C4-2B (cell line): ENCODE measurements around the gene SLC27A1.
"Not testable (repeated sequence)": the region's sequence is repeated elsewhere in the genome, so short reads cannot be mapped to it uniquely, and the experiment has no call there.

Experiments
- H3K27ac ChIP-seq: fragments of 450-650 bp; 2 replicates; pipeline ENCODE4 v1.5.1; 2017
- CTCF ChIP-seq: fragments of 450-650 bp; conservative IDR thresholded peaks from 2 replicates; pipeline ENCODE4 v1.5.1; 2017; ENCODE audit warnings: mild to moderate bottlenecking
- ZFX ChIP-seq: fragments of 450-650 bp; IDR thresholded peaks from 2 replicates; pipeline ENCODE4 v1.6.1; 2017

The SLC27A1 gene

GRCh38 chr19:17505223-17505622 lies 34.9 kb downstream of the SLC27A1 start:
- no peak overlapping the region for H3K27ac ChIP-seq
- TF ChIP-seq CTCF (no peak), ZFX (no peak)

GRCh38 chr19:17506745-17507144 lies 36.4 kb downstream of the SLC27A1 start:
- TF ChIP-seq ZFX: no peak
- no peak for TF ChIP-seq CTCF
- H3K27ac ChIP-seq: no peak overlapping the region

GRCh38 chr19:17508558-17508933 lies 38.2 kb downstream of the SLC27A1 start:
- H3K27ac ChIP-seq: not testable (repeated sequence)

GRCh38 chr19:17510220-17510993 lies 40.1 kb downstream of the SLC27A1 start:
- TF ChIP-seq ZFX: no peak
- TF ChIP-seq CTCF: no peak
- H3K27ac ChIP-seq: peak overlapping the region; percentile 98

GRCh38 chr19:17511724-17512573 lies 41.6 kb downstream of the SLC27A1 start:
- H3K27ac ChIP-seq: peak overlapping the region; percentile 98
- TF ChIP-seq ZFX (peak; percentile 95), CTCF (no peak)

GRCh38 chr19:17512574-17512939 lies 42.2 kb downstream of the SLC27A1 start:
- H3K27ac ChIP-seq: peak overlapping the region; percentile 98
- TF ChIP-seq ZFX (no peak), CTCF (no peak)

GRCh38 chr19:17515408-17516149 lies 45.3 kb downstream of the SLC27A1 start:
- no peak overlapping the region for H3K27ac ChIP-seq
- TF ChIP-seq CTCF (no peak), ZFX (no peak)
